ENCODE results near the gene LRRC45.
A peak's percentile ranks its signal among the peaks of the same experiment; 100 is the strongest.
"Not testable (repeated sequence)": the region's sequence is repeated elsewhere in the genome, so short reads cannot be mapped to it uniquely, and the experiment has no call there.

LRRC45 gene

GRCh38 chr17:81980122-81980521, 43.0 kb upstream of the LRRC45 start:
- no peak for DNase-seq
- H3K27me3 ChIP-seq, result no peaks in the 10 kb centered on the region

GRCh38 chr17:81980707-81981343, 42.3 kb upstream of the LRRC45 start:
- Histone ChIP-seq H3K4me1 (peaks cover 9% of the 10 kb centered on the region), H3K27me3 (no peaks in the 10 kb centered on the region), H3K4me3 (ENCODE audit: low read depth, low read length) (no peak overlapping the region), H3K36me3 (peaks cover 27% of the 10 kb centered on the region), H3K9me3 (peaks cover 6% of the 10 kb centered on the region; the same call in 1 of the 2 replicates)
- DNase-seq, result no peak
- no peak for TF ChIP-seq CTCF (IDR thresholded peaks at IDR 0.05; ENCODE audit: low read depth, low read length)

More at GRCh38 chr17:81980122-81980521, 43.0 kb upstream of the LRRC45 start:
- Histone ChIP-seq H3K36me3 (peaks cover 20% of the 10 kb centered on the region), H3K9me3 (peaks cover 6% of the 10 kb centered on the region; the same call in 1 of the 2 replicates), H3K4me1 (peaks cover 9% of the 10 kb centered on the region), H3K4me3 (ENCODE audit: low read depth, low read length) (no peak overlapping the region)
- TF ChIP-seq CTCF (IDR thresholded peaks at IDR 0.05; ENCODE audit: low read depth, low read length), result no peak

GRCh38 chr17:81981511-81981910, 41.6 kb upstream of the LRRC45 start:
- H3K9me3 ChIP-seq; H3K27me3 ChIP-seq; H3K4me1 ChIP-seq; H3K4me3 ChIP-seq (ENCODE audit: low read depth, low read length); DNase-seq: not testable (repeated sequence)
- H3K36me3 ChIP-seq, result peaks cover 32% of the 10 kb centered on the region

- no peaks in the 10 kb centered on the region for H3K4me1 ChIP-seq
- no peak for TF ChIP-seq CTCF (IDR thresholded peaks at IDR 0.05; ENCODE audit: low read depth, low read length)
- H3K4me3 ChIP-seq (ENCODE audit: low read depth, low read length), result no peak overlapping the region
- no peaks in the 10 kb centered on the region for H3K9me3 ChIP-seq
- no peak for DNase-seq
- H3K36me3 ChIP-seq, result peaks cover 32% of the 10 kb centered on the region
- no peaks in the 10 kb centered on the region for H3K27me3 ChIP-seq
Observed at GRCh38 chr17:81983011-81983638, 40.0 kb upstream of the LRRC45 start.

- TF ChIP-seq CTCF (IDR thresholded peaks at IDR 0.05; ENCODE audit: low read depth, low read length), result no peak
- Histone ChIP-seq H3K27me3 (no peaks in the 10 kb centered on the region), H3K4me3 (ENCODE audit: low read depth, low read length) (no peak overlapping the region), H3K9me3 (no peaks in the 10 kb centered on the region), H3K36me3 (peaks cover 32% of the 10 kb centered on the region), H3K4me1 (no peaks in the 10 kb centered on the region)
- DNase-seq, result no peak
Observed at GRCh38 chr17:81983639-81984373, 39.3 kb upstream of the LRRC45 start.

GRCh38 chr17:81984773-81985410, 38.2 kb upstream of the LRRC45 start:
- H3K36me3 ChIP-seq, result peaks cover 26% of the 10 kb centered on the region
- no peaks in the 10 kb centered on the region for H3K4me1 ChIP-seq
- TF ChIP-seq CTCF (IDR thresholded peaks at IDR 0.05; ENCODE audit: low read depth, low read length), result no peak
- peak; percentile 9 for DNase-seq
- no peaks in the 10 kb centered on the region for H3K27me3 ChIP-seq
- no peak overlapping the region for H3K4me3 ChIP-seq (ENCODE audit: low read depth, low read length)
- no peaks in the 10 kb centered on the region for H3K9me3 ChIP-seq
